ENCODE data around the gene GJA4. TPM values are rescaled to one million over a fixed set of nuclear protein-coding genes. Genes with fewer than 3 reads are reported as not detected.

GJA4 gene
- total RNA-seq, 4 donors from 2014 or later: 1.9 to 5.2 (median 3.2) TPM; not detected in 1

DNA sequence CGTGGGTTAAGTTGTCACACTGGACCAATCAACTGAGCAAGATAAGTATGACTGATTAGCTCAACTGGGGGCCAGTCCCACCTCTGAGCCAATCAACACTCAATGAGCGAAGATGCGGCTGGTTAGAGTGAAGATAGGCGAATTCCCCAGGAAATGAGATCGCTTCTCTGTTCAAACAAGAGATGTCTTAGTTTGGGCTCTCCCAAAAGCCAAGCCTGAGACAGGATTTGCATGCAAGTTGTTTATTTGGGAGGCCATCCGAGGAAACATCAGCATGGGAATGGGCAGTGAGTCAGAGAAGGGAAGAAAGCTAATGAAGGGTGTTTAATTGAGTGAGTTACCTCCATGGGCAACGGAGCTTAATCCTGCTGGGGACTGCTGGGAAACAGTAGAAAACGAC is 42.8 kb upstream of the GJA4 start:
- TF ChIP-seq CTCF (IDR thresholded peaks at IDR 0.05) (no peak), POLR2AphosphoS5 (IDR thresholded peaks at IDR 0.05) (no peak), POLR2A (IDR thresholded peaks at IDR 0.05) (no peak), EP300 (IDR thresholded peaks at IDR 0.05; ENCODE audit: low read depth) (no peak)
- intact Hi-C loops (cut with DNase I; ENCODE audit: low total_unique reads) (loop anchor here (10.0 kb wide), 1 partner anchor 1115 kb away; no protein-coding TSS in a partner anchor), in situ Hi-C loops (cut with MboI; ENCODE audit: low pct_ligation_motif_present in 1 of 4, low pct_unique_long_range_greater_than_20kb in 1 of 4, low sequenced_read_pairs in 3 of 4) (loop anchor here in 3 of 4 donors (10.0 to 25.0 kb wide), 3 partner anchors 285 to 1113 kb away; no protein-coding TSS in a partner anchor)

DNA sequence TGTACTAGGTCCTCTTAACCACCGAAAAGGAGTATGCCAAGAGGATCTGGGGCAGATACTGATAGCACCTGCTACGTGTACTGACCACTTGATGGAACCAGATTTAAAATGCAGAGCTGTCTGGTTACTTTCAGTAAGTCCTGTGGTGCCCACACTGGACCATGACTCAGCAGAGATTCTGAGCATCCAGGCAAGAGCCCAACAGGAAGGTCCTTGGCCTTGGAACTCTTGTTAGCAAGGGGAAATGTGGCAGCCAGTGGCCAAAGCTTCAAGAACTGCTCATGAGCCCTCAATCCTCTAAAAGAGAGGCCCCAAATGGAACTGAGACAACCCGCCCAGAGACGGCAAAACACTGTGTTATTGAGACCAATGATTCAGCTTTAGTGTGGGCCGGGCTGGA is 42.2 kb upstream of the GJA4 start:
- DNase-seq: no peak

More for the DNA sequence above, 42.8 kb upstream of the GJA4 start:
- 70 to 88% methylated on average over 3 to 8 of the region's 8 CpGs for WGBS, 2 donors (ENCODE audit: low coverage in 1 of 2)
- Histone ChIP-seq H3K4me3 (no peak overlapping the region), H3K9me3 (no peaks in the 10 kb centered on the region), H3K4me1 (no peaks in the 10 kb centered on the region), H3K27me3 (no peaks in the 10 kb centered on the region), H3K36me3 (no peaks in the 10 kb centered on the region), H3K27ac (no peak overlapping the region)
- no peak for DNase-seq

GRCh38 chr1:34753163-34753562 is 39.6 kb upstream of the GJA4 start:
- intact Hi-C loops (cut with DNase I; ENCODE audit: low total_unique reads): no loop called here
- Histone ChIP-seq H3K36me3 (no peaks in the 10 kb centered on the region), H3K4me1 (no peaks in the 10 kb centered on the region), H3K9me3 (no peaks in the 10 kb centered on the region), H3K27me3 (no peaks in the 10 kb centered on the region), H3K27ac (no peak overlapping the region), H3K4me3 (no peak overlapping the region)
- DNase-seq: no peak
- in situ Hi-C loops (cut with MboI; ENCODE audit: low pct_ligation_motif_present in 1 of 4, low pct_unique_long_range_greater_than_20kb in 1 of 4, low sequenced_read_pairs in 3 of 4): no loop called here
- no peak for TF ChIP-seq CTCF (IDR thresholded peaks at IDR 0.05)
- no peak for TF ChIP-seq EP300 (IDR thresholded peaks at IDR 0.05; ENCODE audit: low read depth)
- no peak for TF ChIP-seq POLR2AphosphoS5 (IDR thresholded peaks at IDR 0.05)
- TF ChIP-seq POLR2A (IDR thresholded peaks at IDR 0.05): no peak
- WGBS, 2 donors (ENCODE audit: low coverage in 1 of 2): 82 to 85% methylated on average over 3 of the region's 3 CpGs

More for the DNA sequence above, 42.2 kb upstream of the GJA4 start:
- no peak for TF ChIP-seq POLR2AphosphoS5 (IDR thresholded peaks at IDR 0.05)
- in situ Hi-C loops (cut with MboI; ENCODE audit: low pct_ligation_motif_present in 1 of 4, low pct_unique_long_range_greater_than_20kb in 1 of 4, low sequenced_read_pairs in 3 of 4): no loop called here
- Histone ChIP-seq H3K27ac (no peak overlapping the region), H3K36me3 (no peaks in the 10 kb centered on the region), H3K27me3 (no peaks in the 10 kb centered on the region), H3K9me3 (no peaks in the 10 kb centered on the region), H3K4me1 (no peaks in the 10 kb centered on the region), H3K4me3 (no peak overlapping the region)
- intact Hi-C loops (cut with DNase I; ENCODE audit: low total_unique reads): no loop called here
- WGBS, 2 donors (ENCODE audit: low coverage in 1 of 2): 78% methylated on average over 5 of the region's 5 CpGs; no CpG with 5 or more reads in 1 of the 2 donors

- H3K27ac ChIP-seq: no peak within 1 kb of the TSS
- H3K4me3 ChIP-seq: no peak within 1 kb of the TSS
- TF ChIP-seq POLR2AphosphoS5 (IDR thresholded peaks at IDR 0.05): no peak
- TF ChIP-seq EP300 (IDR thresholded peaks at IDR 0.05; ENCODE audit: low read depth): no peak
- TF ChIP-seq POLR2A (IDR thresholded peaks at IDR 0.05): no peak
- no peak for TF ChIP-seq CTCF (IDR thresholded peaks at IDR 0.05)
- 80% methylated on average over 13 of the region's 13 CpGs; no CpG with 5 or more reads in 1 of the 2 donors for WGBS, 2 donors (ENCODE audit: low coverage in 1 of 2)
- in situ Hi-C loops (cut with MboI; ENCODE audit: low pct_ligation_motif_present in 1 of 4, low pct_unique_long_range_greater_than_20kb in 1 of 4, low sequenced_read_pairs in 3 of 4): no loop called here
- no peaks in the 10 kb centered on the region for H3K27me3 ChIP-seq
- DNase-seq: peak; percentile 14
- intact Hi-C loops (cut with DNase I; ENCODE audit: low total_unique reads): no loop called here
- no peaks in the 10 kb centered on the region for H3K4me1 ChIP-seq
- H3K9me3 ChIP-seq: no peaks in the 10 kb centered on the region
- no peaks in the 10 kb centered on the region for H3K36me3 ChIP-seq
Measured at GRCh38 chr1:34754964-34755637, 37.7 kb upstream of the GJA4 start, which contains the start of gene GJB5. Gene GJB5, plus strand, starts transcription at chr1:34755047. Its CDS starts 2,284 bp downstream, at chr1:34757331.
